GM19463 (cell line): ENCODE data around the gene SHROOM3.
"Not testable (repeated sequence)": the region's sequence is repeated elsewhere in the genome, so short reads cannot be mapped to it uniquely, and the experiment has no call there.

Experiments
- ATAC-seq: cut with Tn5 transposase; IDR thresholded peaks from one replicate; pipeline ENCODE4 v1.9.1; 2021; ENCODE audit warnings: mild to moderate bottlenecking, moderate library complexity; ENCODE audit not compliant: unreplicated experiment

The SHROOM3 gene

GRCh38 chr4:76443376-76443775 is 8.3 kb downstream of the SHROOM3 start:
- no peak for ATAC-seq

- ATAC-seq = no peak
These were observed 10.9 kb downstream of the SHROOM3 start for GRCh38 chr4:76445911-76446310.

DNA sequence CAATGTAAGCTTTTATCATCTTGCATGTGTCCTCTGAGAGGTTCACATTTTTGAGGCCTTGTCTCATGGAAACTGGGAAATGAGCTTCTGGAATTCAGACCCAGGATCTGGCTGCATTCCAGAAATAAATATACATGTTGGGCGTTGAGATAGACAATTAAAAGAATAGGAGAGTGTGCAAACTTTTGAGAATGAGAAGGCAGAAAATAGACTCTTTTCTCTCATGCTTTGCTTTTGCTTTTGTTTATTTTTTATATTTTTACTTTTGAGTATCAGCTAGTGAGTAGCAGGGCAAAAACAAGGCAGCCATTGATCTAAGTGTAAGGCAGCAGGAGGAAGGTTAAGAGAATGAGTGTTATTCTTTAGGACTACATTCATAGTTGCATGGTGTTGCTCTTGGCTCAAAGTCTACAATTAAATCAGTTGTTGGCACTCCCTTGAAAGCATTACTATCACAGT is 12.4 kb downstream of the SHROOM3 start:
- no peak for ATAC-seq

- no peak for ATAC-seq
These were observed 13.2 kb downstream of the SHROOM3 start for GRCh38 chr4:76448211-76448610.

DNA sequence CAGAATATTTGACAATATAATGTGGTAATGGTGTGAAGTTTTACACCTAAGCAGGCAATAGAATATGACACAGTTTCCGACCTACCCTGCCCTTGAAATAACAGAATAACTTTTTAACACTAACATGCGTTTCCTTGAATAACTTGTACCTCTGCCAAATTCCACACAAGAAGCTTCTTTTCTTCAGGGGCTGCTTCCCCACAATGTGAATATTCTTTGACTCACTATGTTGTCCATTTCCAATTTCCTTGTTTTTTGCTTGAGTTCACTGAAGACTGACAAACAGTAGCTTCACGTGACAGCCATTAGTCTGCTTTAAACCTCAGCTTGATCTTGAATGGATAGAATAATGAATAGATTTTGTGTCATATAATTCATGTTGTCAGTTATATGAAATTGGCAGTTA is 14.3 kb downstream of the SHROOM3 start:
- no peak for ATAC-seq

DNA sequence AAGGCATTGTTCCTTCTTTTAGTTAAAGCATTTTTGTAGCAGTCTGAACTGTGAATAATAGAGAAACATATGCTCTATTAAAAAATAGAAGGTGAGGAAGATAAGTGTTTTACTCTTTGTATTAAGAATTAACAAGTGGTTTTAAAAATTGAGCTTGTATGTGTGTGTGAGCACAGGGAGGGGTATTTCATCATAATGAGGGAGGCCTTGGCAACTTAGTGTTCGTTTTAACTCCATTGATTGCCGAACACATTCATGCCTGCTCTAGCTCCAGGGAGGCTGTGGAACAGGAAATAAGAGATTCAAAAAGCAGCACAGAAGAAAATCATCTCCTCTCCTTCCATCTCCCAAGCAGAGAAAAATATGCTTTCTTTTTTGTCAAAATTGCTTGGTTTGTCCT is 14.8 kb downstream of the SHROOM3 start:
- ATAC-seq = no peak

DNA sequence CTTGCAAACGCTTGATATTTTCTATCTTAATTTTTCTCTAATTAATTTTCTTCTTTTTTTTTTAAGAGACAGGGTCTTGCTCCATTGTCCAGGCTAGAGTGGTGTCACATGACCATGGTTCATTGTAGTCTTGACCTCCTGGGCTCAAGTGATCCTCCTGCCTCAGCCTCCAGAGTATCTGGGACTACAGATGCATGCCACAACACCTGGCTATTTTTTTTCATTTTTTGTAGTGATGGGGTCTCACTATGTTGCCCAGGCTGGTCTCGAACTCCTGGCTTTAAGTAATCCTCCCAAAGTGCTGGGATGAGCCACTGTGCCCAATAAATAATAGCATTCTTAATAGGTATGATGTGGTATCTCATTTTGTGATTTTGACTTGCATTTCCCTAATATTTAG is 18.2 kb downstream of the SHROOM3 start:
- ATAC-seq = no peak

DNA sequence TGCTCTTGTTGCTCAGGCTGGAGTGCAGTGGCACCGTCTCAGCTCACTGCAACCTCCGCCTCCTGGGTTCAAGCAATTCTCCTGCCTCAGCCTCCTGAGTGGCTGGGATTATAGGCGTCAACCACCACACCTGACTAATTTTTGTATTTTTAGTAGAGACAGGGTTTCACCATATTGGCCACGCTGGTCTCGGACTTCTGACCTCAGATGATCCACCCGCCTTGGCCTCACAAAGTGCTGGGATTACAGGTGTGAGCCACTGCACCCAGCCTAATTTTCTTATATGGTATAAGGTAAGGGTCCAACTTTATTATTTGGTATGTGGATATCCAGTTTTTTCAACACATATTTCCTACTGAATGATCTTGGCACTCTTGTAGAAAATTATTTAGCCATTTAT is 19.0 kb downstream of the SHROOM3 start:
- not testable (repeated sequence) for ATAC-seq

GRCh38 chr4:76457885-76458284 is 22.9 kb downstream of the SHROOM3 start:
- no peak for ATAC-seq

- no peak for ATAC-seq
These were observed 23.3 kb downstream of the SHROOM3 start for GRCh38 chr4:76458297-76458696.

DNA sequence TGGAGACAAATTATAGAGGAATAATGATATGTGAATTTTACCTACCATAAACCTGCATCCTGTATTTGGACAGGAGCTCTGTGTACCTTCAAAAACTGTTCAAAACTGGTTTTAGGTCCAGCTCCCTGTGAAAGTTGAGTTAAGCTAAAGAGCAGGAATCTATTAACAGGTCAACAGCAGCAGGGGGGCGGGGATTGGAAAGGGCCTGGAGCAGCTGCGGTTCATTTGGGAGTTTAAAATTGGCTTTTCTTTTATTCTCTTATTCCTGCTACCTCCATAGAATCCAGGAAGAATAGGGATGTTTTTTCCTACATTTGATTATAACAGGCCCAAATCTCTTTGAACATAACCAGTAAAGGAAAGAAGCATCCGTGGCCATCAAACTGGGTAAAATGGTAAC is 23.8 kb downstream of the SHROOM3 start:
- no peak for ATAC-seq

DNA sequence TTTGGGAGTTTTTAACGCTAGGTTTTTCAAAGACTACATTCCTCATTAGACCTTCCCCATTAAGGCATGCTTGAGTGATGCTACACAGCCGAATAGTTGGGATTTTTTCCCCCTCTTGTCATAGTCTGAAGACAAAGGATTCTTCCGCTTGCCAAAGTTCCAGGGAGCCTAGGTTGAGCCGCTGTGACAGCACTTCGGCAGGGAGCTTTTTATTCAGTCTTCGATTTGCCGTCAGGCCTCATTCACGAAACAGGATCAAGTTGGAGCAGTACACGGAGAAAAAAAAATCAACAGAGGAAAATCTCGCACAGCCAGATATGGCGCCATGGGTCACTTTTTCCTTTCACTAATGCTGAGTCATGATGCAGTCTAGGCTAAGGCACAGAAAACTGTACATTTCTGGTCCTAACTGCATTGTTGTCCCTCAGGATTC is 24.3 kb downstream of the SHROOM3 start:
- no peak for ATAC-seq

GRCh38 chr4:76463568-76463967 is 28.5 kb downstream of the SHROOM3 start:
- no peak for ATAC-seq

- no peak for ATAC-seq
These were observed 35.0 kb downstream of the SHROOM3 start for GRCh38 chr4:76470064-76470463.

- no peak for ATAC-seq
These were observed 35.5 kb downstream of the SHROOM3 start for GRCh38 chr4:76470532-76470931.

DNA sequence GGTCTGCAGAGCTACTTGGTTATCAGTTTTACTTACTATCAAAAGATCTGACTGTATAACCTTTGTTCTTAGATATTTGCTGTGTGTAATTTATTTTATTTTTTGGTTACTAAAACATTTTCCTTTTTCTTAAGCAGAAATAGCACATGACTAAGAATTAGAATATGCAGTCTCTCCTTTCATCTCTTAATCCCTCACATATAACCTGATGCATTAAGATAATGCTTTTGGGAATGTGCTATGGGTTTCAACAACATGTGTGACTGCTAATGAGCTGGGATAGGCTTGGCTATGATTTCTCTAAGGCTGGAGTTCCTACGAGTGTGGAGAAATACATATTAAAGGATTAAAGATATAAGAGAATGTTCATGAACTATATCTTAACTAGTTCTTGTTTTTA is 41.5 kb downstream of the SHROOM3 start:
- no peak for ATAC-seq

DNA sequence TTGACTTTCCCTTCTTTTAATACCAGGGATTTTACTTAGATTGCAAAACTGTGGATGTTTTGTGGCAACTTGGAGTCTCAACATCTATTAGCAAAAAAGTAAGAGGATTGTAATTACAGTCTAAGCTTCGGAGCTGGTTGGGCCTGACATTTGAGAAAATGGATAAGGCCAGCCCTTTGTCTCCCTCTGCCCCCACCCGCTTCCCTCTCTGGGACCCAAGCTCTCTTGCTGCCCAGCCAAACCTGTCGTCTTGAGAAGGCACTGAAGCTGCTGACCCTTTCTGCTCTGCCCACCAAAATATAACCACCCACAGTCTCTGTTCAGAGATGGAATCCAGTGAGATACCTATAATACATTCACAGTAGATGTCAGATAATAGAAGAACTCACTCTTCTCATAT is 49.6 kb downstream of the SHROOM3 start:
- ATAC-seq = no peak

- ATAC-seq = no peak
These were observed 50.4 kb downstream of the SHROOM3 start for GRCh38 chr4:76485450-76485849.

GRCh38 chr4:76486588-76487276 is 51.7 kb downstream of the SHROOM3 start:
- ATAC-seq = no peak

DNA sequence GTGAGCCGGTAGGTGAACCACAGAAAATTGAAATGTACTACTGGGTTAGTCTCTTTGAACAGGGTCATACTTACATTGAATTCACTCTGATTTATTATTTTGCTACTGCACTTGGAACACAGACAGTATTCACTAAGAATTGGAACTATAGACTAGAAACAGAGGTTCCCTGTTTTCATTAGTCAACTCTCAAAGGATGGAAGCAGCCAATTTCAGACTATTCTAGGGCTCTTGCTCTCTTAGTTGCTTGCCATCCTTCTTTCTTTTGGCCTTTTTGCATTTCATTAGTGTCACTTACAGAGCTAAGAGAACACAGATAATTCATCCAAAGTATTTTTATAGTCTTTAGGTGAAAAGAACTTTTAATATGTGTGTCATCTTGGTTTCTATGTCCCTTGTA is 52.6 kb downstream of the SHROOM3 start:
- ATAC-seq = no peak

GRCh38 chr4:76488455-76488854 is 53.4 kb downstream of the SHROOM3 start:
- ATAC-seq = no peak

- ATAC-seq = no peak
These were observed 54.1 kb downstream of the SHROOM3 start for GRCh38 chr4:76488888-76489685.
